Measurements from ENCODE around the gene CGB7. TPM values are rescaled to one million over a fixed set of nuclear protein-coding genes. Genes with fewer than 3 reads are reported as not detected.

CGB7 gene
- total RNA-seq, 1 experiment from 2014 or later: 1.7 TPM

Other genes with a start within 250 kb of the CGB7 start
- gene BCAT2, start 246.7 kb downstream of the CGB7 start, total RNA-seq (2014; rRNA removed; shearing (Covaris generic); ENCODE audit: low replicate concordance): 73.5 and 83.0 TPM in 2 replicates
- gene HSD17B14, start 221.3 kb downstream of the CGB7 start, total RNA-seq (2014; rRNA removed; shearing (Covaris generic); ENCODE audit: low replicate concordance): 33.6 and 56.7 TPM in 2 replicates
- gene PLEKHA4, start 189.1 kb downstream of the CGB7 start, total RNA-seq (2014; rRNA removed; shearing (Covaris generic); ENCODE audit: low replicate concordance): 0.70 and 11.5 TPM in 2 replicates
- 51.0 and 52.5 TPM in 2 replicates for gene PPP1R15A, start 185.3 kb downstream of the CGB7 start, total RNA-seq (2014; rRNA removed; shearing (Covaris generic); ENCODE audit: low replicate concordance)
- not detected in 2 replicates for gene TULP2, start 159.0 kb downstream of the CGB7 start, total RNA-seq (2014; rRNA removed; shearing (Covaris generic); ENCODE audit: low replicate concordance)
- 338 and 348 TPM in 2 replicates for gene NUCB1, start 157.4 kb downstream of the CGB7 start, total RNA-seq (2014; rRNA removed; shearing (Covaris generic); ENCODE audit: low replicate concordance)
- gene DHDH, start 124.0 kb downstream of the CGB7 start, total RNA-seq (2014; rRNA removed; shearing (Covaris generic); ENCODE audit: low replicate concordance): 1.6 and 4.4 TPM in 2 replicates
- 188 and 220 TPM in 2 replicates for gene BAX, start 102.9 kb downstream of the CGB7 start, total RNA-seq (2014; rRNA removed; shearing (Covaris generic); ENCODE audit: low replicate concordance)
- gene FTL, start 92.4 kb downstream of the CGB7 start, total RNA-seq (2014; rRNA removed; shearing (Covaris generic); ENCODE audit: low replicate concordance): 13,494 and 14,762 TPM in 2 replicates
- 31.3 and 32.3 TPM in 2 replicates for gene GYS1, start 64.4 kb downstream of the CGB7 start, total RNA-seq (2014; rRNA removed; shearing (Covaris generic); ENCODE audit: low replicate concordance)
- gene RUVBL2, start 63.9 kb downstream of the CGB7 start, total RNA-seq (2014; rRNA removed; shearing (Covaris generic); ENCODE audit: low replicate concordance): 493 and 608 TPM in 2 replicates
- gene LHB, start 40.7 kb downstream of the CGB7 start, total RNA-seq (2014; rRNA removed; shearing (Covaris generic); ENCODE audit: low replicate concordance): not detected in 2 replicates
- not detected in 2 replicates for gene CGB3, start 33.4 kb downstream of the CGB7 start, total RNA-seq (2014; rRNA removed; shearing (Covaris generic); ENCODE audit: low replicate concordance)
- 3.7 TPM in 1 of 2 replicates, not detected in the other for gene CGB2, start 25.9 kb downstream of the CGB7 start, total RNA-seq (2014; rRNA removed; shearing (Covaris generic); ENCODE audit: low replicate concordance)
- gene CGB1, start 20.9 kb downstream of the CGB7 start, total RNA-seq (2014; rRNA removed; shearing (Covaris generic); ENCODE audit: low replicate concordance): not detected in 2 replicates
- gene CGB5, start 13.9 kb downstream of the CGB7 start, total RNA-seq (2014; rRNA removed; shearing (Covaris generic); ENCODE audit: low replicate concordance): not detected in 2 replicates
- gene CGB8, start 8.6 kb downstream of the CGB7 start, total RNA-seq (2014; rRNA removed; shearing (Covaris generic); ENCODE audit: low replicate concordance): 1.7 TPM in 1 of 2 replicates, not detected in the other
- 4.0 TPM in 1 of 2 replicates, not detected in the other for gene NTF4, start 7.1 kb upstream of the CGB7 start, total RNA-seq (2014; rRNA removed; shearing (Covaris generic); ENCODE audit: low replicate concordance)
- gene KCNA7, start 14.9 kb upstream of the CGB7 start, total RNA-seq (2014; rRNA removed; shearing (Covaris generic); ENCODE audit: low replicate concordance): not detected in 2 replicates
- 137 and 175 TPM in 2 replicates for gene SNRNP70, start 27.7 kb upstream of the CGB7 start, total RNA-seq (2014; rRNA removed; shearing (Covaris generic); ENCODE audit: low replicate concordance)
- gene LIN7B, start 56.6 kb upstream of the CGB7 start, total RNA-seq (2014; rRNA removed; shearing (Covaris generic); ENCODE audit: low replicate concordance): 6.1 and 9.7 TPM in 2 replicates
- gene C19orf73, start 61.4 kb upstream of the CGB7 start, total RNA-seq (2014; rRNA removed; shearing (Covaris generic); ENCODE audit: low replicate concordance): 0.71 TPM in 1 of 2 replicates, not detected in the other
- gene PPFIA3, start 61.8 kb upstream of the CGB7 start, total RNA-seq (2014; rRNA removed; shearing (Covaris generic); ENCODE audit: low replicate concordance): 26.8 and 39.1 TPM in 2 replicates
- not detected in 2 replicates for gene HRC, start 97.6 kb upstream of the CGB7 start, total RNA-seq (2014; rRNA removed; shearing (Covaris generic); ENCODE audit: low replicate concordance)
- gene TRPM4, start 100.0 kb upstream of the CGB7 start, total RNA-seq (2014; rRNA removed; shearing (Covaris generic); ENCODE audit: low replicate concordance): 13.9 and 18.2 TPM in 2 replicates